Omental fat pad (tissue), 4 donors: ENCODE measurements around the gene CNNM2. TPM values are rescaled to one million over a fixed set of nuclear protein-coding genes. Genes with fewer than 3 reads are reported as not detected.

Experiments
- ATAC-seq: fragments of 150-250 bp; one replicate; pipeline ENCODE4 v1.9.1; 2016; ENCODE audit warnings: mild to moderate bottlenecking, moderate library complexity; ENCODE audit not compliant: low FRiP score
- DNase-seq: peaks from one replicate; pipeline ENCODE4 v3.0.0-alpha.2; 2019; ENCODE audit warnings: low spot score
- CTCF ChIP-seq, 3 donors: fragments of 450-650 bp; IDR thresholded peaks; one replicate each; pipeline ENCODE4 v1.5.1; 2016 to 2017; ENCODE audit warnings: antibody characterized with exemption in 3 of 3, mild to moderate bottlenecking in 3 of 3, moderate library complexity in 2 of 3
- total RNA-seq, 4 donors: library from RNA; depleted of rRNA; stranded (reverse); fragments of >200 nt; gene quantifications; one replicate each; pipeline ENCODE4 v1.1.0, GENCODE V29; 2016

Gene CNNM2
- total RNA-seq, 4 donors from 2014 or later = 2.3 to 9.8 (median 3.2) TPM

- no peak for TF ChIP-seq CTCF (IDR thresholded peaks at IDR 0.05)
- no peak for ATAC-seq
- no peak for DNase-seq
Observed at GRCh38 chr10:102935939-102936605, 18.0 kb downstream of the CNNM2 start.

- ATAC-seq = no peak
- TF ChIP-seq CTCF (IDR thresholded peaks at IDR 0.05) = no peak
- DNase-seq = no peak
Observed at GRCh38 chr10:102941401-102941800, 23.3 kb downstream of the CNNM2 start.

- TF ChIP-seq CTCF (IDR thresholded peaks at IDR 0.05) = no peak
- DNase-seq = no peak
- ATAC-seq = no peak
Observed at GRCh38 chr10:102945449-102945848, 27.4 kb downstream of the CNNM2 start.

- TF ChIP-seq CTCF (IDR thresholded peaks at IDR 0.05) = no peak
- no peak for ATAC-seq
- no peak for DNase-seq
Observed at GRCh38 chr10:102945962-102946361, 27.9 kb downstream of the CNNM2 start.

- ATAC-seq (no peak), DNase-seq (no peak)
- TF ChIP-seq CTCF (IDR thresholded peaks at IDR 0.05) = no peak
Observed at GRCh38 chr10:102946992-102947391, 28.9 kb downstream of the CNNM2 start.

- ATAC-seq (no peak), DNase-seq (no peak)
- no peak for TF ChIP-seq CTCF (IDR thresholded peaks at IDR 0.05)
Observed at GRCh38 chr10:102948176-102948575, 30.1 kb downstream of the CNNM2 start.

- no peak for TF ChIP-seq CTCF (IDR thresholded peaks at IDR 0.05)
- DNase-seq (no peak), ATAC-seq (no peak)
Observed at GRCh38 chr10:102948786-102949185, 30.7 kb downstream of the CNNM2 start.
